Lower lobe of right lung (tissue), 2 donors: ENCODE data around the gene MSI2. TPM values are rescaled to one million over a fixed set of nuclear protein-coding genes. Genes with fewer than 3 reads are reported as not detected.

Experiments
- ATAC-seq, 2 donors: fragments of 200-7000 bp; cut with Tn5 transposase; one replicate each; pipeline ENCODE4 v1.9.1; 2020 to 2022; ENCODE audit warnings: mild to moderate bottlenecking in 2 of 2, moderate library complexity in 2 of 2
- DNase-seq: peaks from one replicate; pipeline ENCODE4 v3.0.0-alpha.2; 2020
- H3K27ac ChIP-seq: fragments of 200-600 bp; one replicate; pipeline ENCODE4 v1.8.0; 2022
- H3K27me3 ChIP-seq: fragments of 200-600 bp; one replicate; pipeline ENCODE4 v1.8.0; 2022; ENCODE audit warnings: low read depth
- H3K36me3 ChIP-seq: fragments of 200-600 bp; one replicate; pipeline ENCODE4 v1.8.0; 2022; ENCODE audit warnings: mild to moderate bottlenecking
- H3K4me1 ChIP-seq: fragments of 200-600 bp; one replicate; pipeline ENCODE4 v1.8.0; 2022
- H3K4me3 ChIP-seq: fragments of 200-600 bp; one replicate; pipeline ENCODE4 v1.8.0; 2022; ENCODE audit warnings: mild to moderate bottlenecking
- H3K9me3 ChIP-seq: fragments of 200-600 bp; one replicate; pipeline ENCODE4 v1.8.0; 2022
- CTCF ChIP-seq: fragments of 200-600 bp; IDR thresholded peaks from one replicate; pipeline ENCODE4 v1.8.0; 2022; ENCODE audit warnings: antibody characterized with exemption, mild to moderate bottlenecking
- intact Hi-C: fragments of 100-400 bp; cut with DNase I; formaldehyde crosslinking; loops from one replicate; pipeline ENCODE4 v1.11.0; 2022
- total RNA-seq: library from RNA; stranded (reverse); fragmentation: NEBNext Ultra II Directional; extraction: Animal tissue kit (Norgen Biotek cat#: 25700); gene quantifications from one replicate; pipeline ENCODE4 v1.2.1, GENCODE V29; 2021
- donor health status: DM: no; HTN: yes; CAD: no; lungs with severe emphysema.

MSI2 gene
- total RNA-seq, 1 donor from 2014 or later, result 43.9 TPM

GRCh38 chr17:57606111-57606875 is 350.0 kb downstream of the MSI2 start:
- TF ChIP-seq CTCF, result no peak
- intact Hi-C loops, result no loop called here
- ATAC-seq (no peak), DNase-seq (no peak)
- no peak overlapping the region for H3K4me3 ChIP-seq
- no peaks in the 10 kb centered on the region for H3K27me3 ChIP-seq
- H3K36me3 ChIP-seq, result no peaks in the 10 kb centered on the region
- H3K27ac ChIP-seq, result peak overlapping the region; percentile 51
- H3K4me1 ChIP-seq, result peaks cover 38% of the 10 kb centered on the region
- H3K9me3 ChIP-seq, result no peaks in the 10 kb centered on the region

GRCh38 chr17:57607553-57608120 is 351.3 kb downstream of the MSI2 start:
- H3K36me3 ChIP-seq, result no peaks in the 10 kb centered on the region
- intact Hi-C loops, result no loop called here
- H3K4me3 ChIP-seq, result no peak overlapping the region
- no peak for TF ChIP-seq CTCF
- no peaks in the 10 kb centered on the region for H3K9me3 ChIP-seq
- no peak for ATAC-seq
- no peak overlapping the region for H3K27ac ChIP-seq
- no peaks in the 10 kb centered on the region for H3K27me3 ChIP-seq
- peaks cover 38% of the 10 kb centered on the region for H3K4me1 ChIP-seq
- no peak for DNase-seq

- H3K36me3 ChIP-seq, result no peaks in the 10 kb centered on the region
- no peak for ATAC-seq
- intact Hi-C loops, result no loop called here
These were observed 352.2 kb downstream of the MSI2 start for GRCh38 chr17:57608369-57609124.

GRCh38 chr17:57609125-57609877 is 353.0 kb downstream of the MSI2 start:
- no peaks in the 10 kb centered on the region for H3K36me3 ChIP-seq
- ATAC-seq, result no peak
- intact Hi-C loops, result no loop called here
- no peak for DNase-seq
- peaks cover 24% of the 10 kb centered on the region for H3K4me1 ChIP-seq
- TF ChIP-seq CTCF, result no peak
- H3K4me3 ChIP-seq, result no peak overlapping the region
- H3K27me3 ChIP-seq, result no peaks in the 10 kb centered on the region
- H3K27ac ChIP-seq, result no peak overlapping the region
- H3K9me3 ChIP-seq, result no peaks in the 10 kb centered on the region

More at GRCh38 chr17:57608369-57609124, 352.2 kb downstream of the MSI2 start:
- Histone ChIP-seq H3K9me3 (no peaks in the 10 kb centered on the region), H3K4me1 (peaks cover 32% of the 10 kb centered on the region), H3K27ac (no peak overlapping the region), H3K4me3 (no peak overlapping the region), H3K27me3 (no peaks in the 10 kb centered on the region)
- TF ChIP-seq CTCF, result no peak
- no peak for DNase-seq

- Histone ChIP-seq H3K9me3 (no peaks in the 10 kb centered on the region), H3K4me1 (peaks cover 18% of the 10 kb centered on the region), H3K36me3 (no peaks in the 10 kb centered on the region), H3K27ac (no peak overlapping the region), H3K27me3 (no peaks in the 10 kb centered on the region), H3K4me3 (no peak overlapping the region)
- no peak for DNase-seq
- no peak for TF ChIP-seq CTCF
- ATAC-seq, result no peak
- intact Hi-C loops, result no loop called here
These were observed 353.6 kb downstream of the MSI2 start for GRCh38 chr17:57609878-57610270.
